GM12873 (cell line): ENCODE data around the gene CDH20.

Source experiments
- TF ChIP-seq, protein P1 (sequence below): IDR thresholded peaks from 2 replicates; pipeline ENCODE4 v1.5.1; 2012; ENCODE audit warnings: low read depth, mild to moderate bottlenecking, moderate library complexity, low read length, control low read depth; ENCODE audit not compliant: insufficient read depth; ENCODE audit errors: missing control alignments

The CDH20 gene

GRCh38 chr18:61554946-61555361 is 221.7 kb downstream of the CDH20 start:
- TF ChIP-seq, protein P1, sequence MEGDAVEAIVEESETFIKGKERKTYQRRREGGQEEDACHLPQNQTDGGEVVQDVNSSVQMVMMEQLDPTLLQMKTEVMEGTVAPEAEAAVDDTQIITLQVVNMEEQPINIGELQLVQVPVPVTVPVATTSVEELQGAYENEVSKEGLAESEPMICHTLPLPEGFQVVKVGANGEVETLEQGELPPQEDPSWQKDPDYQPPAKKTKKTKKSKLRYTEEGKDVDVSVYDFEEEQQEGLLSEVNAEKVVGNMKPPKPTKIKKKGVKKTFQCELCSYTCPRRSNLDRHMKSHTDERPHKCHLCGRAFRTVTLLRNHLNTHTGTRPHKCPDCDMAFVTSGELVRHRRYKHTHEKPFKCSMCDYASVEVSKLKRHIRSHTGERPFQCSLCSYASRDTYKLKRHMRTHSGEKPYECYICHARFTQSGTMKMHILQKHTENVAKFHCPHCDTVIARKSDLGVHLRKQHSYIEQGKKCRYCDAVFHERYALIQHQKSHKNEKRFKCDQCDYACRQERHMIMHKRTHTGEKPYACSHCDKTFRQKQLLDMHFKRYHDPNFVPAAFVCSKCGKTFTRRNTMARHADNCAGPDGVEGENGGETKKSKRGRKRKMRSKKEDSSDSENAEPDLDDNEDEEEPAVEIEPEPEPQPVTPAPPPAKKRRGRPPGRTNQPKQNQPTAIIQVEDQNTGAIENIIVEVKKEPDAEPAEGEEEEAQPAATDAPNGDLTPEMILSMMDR: no peak

DNA sequence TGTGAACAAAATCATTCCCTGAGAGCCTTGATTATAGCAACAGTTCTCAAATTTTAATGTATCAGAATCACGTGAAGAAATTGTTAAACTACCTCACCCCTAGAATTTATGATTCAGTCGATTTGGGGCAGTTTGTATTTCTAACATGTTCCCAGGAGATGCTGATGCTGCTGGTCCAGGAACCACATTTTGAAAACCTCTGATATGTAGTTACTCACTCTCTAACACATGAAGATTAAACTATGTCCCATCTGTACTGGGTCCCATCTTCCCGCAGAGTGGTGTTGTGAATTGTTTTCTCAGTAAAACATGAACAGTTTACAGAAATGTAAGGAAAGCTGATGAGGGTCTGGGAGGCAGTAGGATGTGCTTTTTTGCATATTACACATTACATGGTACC is 223.1 kb downstream of the CDH20 start:
- TF ChIP-seq, protein P1: no peak

DNA sequence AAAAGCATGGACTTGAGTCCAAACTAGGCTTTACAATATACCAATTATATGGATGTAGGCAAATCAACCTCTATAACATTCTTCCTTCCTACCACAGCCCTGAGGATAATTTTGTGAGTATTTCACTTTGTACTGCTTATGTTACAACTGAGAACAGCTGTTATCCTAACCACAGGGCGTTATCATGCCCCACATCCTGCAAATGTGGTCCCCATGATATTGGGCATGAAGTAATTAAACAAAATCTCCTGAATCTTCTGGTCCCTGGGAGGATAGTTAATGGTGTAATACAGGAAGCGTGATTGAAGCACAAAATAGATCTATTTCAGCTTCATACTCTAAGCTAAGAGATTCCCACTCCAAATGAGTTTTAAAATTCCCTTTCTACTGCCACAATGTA is 223.6 kb downstream of the CDH20 start:
- TF ChIP-seq, protein P1: no peak

DNA sequence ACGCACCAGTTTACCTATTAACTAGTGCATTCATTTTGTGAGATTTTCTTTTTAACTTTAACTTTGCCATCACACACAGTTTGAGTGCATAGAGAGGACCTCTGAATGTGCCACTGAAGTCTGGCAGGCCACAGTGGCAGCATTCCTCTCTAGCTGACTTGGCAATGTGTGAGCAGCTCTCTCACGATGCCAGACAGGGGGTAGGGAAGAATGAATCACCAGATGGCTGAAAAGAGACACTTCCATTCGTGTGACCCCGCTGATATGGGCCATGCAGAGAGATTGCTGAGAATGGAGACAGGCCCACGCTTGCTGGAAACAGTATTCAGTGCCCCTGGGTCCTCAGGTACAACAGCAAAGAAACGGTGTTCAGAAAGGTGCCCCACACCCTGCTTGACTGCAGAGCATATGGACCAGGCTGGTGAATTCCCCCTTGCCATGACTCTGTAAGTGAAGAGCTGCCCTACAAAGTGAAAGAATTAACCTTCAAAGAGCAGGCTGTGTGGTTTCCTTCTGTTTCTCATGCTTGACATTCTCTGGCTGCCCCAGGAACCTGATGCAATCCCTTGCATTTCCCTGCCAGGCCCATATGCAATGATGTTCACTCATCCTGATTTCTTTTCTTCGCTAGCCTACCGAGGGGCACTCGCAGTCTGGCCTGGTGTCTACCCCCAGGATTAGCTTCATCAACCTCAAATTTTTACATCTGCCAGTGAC is 236.1 kb downstream of the CDH20 start:
- TF ChIP-seq, protein P1: no peak

- TF ChIP-seq, protein P1: no peak
Measured at GRCh38 chr18:61570070-61570469, 236.8 kb downstream of the CDH20 start.

DNA sequence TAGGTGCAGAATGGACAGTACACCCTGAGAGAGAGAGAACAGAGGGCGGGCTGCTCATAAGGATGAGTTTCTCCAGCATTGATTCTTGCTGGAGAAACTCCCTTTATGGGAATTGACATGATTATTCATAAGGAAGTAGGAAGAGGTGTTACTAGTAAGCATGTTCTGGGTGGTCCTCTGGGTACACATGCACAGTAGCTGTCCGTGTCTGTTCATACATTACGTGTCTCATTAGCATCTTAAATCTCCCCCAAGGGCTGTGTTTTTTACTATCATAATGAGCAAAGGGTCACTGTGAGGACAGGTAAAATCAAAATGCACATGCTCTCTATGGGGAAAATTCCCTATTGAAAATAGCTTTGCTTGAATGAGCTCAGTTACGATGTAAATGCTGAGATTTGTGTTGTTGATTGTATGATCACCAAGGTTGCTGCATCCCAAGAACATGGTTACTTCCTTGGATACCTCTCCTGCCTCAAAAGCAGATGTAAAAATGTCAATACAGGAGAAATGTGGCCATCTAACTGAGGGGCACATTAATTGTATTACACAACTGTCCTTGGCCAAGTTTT is 238.9 kb downstream of the CDH20 start:
- TF ChIP-seq, protein P1: no peak

- TF ChIP-seq, protein P1: no peak
Measured at GRCh38 chr18:61572871-61573270, 239.6 kb downstream of the CDH20 start.
